DMS153 treated with DMSO at 0.1 percent for 48 hours (cell line): ENCODE results near the gene DHRS11.
"Not testable (repeated sequence)": the region's sequence is repeated elsewhere in the genome, so short reads cannot be mapped to it uniquely, and the experiment has no call there.

Source experiments
- DNase-seq: peaks from one replicate; lab custom pipeline; 2025; ENCODE audit not compliant: unreplicated experiment; lab: John Stamatoyannopoulos, UW

Gene DHRS11

DNA sequence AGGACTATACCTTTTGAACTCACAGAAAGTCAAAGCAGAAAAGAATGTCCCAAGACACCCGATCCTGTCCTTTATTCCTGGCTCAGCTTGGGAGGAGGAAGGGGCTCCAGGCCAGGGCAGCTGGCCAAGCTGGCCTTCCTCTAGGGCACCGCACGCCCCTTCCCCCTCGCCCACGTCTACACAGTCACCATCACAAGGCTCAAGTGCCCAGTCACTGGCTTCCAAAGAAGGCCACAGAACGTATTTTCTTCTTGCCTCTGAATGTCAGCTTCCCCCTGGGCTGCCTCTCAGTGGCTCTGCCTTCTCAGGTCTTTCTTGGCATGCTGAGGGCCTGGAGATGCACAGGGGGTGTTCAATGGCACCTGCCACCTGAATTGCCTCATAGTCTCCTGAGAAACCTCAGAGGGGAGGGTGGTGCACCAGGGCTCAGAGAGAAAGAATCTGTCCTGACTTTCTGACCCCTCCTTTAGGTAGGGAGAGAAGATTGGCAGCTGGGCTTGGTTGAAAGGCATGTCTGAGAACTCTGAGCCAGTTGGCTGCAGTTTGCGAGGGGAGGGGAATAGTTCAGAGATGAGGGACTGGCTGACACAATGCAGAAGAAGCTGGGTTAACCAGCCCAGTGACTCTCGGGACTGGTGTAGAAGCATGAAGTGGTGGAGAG, 2.1 kb downstream of the DHRS11 start:
- DNase-seq: no peak

DNA sequence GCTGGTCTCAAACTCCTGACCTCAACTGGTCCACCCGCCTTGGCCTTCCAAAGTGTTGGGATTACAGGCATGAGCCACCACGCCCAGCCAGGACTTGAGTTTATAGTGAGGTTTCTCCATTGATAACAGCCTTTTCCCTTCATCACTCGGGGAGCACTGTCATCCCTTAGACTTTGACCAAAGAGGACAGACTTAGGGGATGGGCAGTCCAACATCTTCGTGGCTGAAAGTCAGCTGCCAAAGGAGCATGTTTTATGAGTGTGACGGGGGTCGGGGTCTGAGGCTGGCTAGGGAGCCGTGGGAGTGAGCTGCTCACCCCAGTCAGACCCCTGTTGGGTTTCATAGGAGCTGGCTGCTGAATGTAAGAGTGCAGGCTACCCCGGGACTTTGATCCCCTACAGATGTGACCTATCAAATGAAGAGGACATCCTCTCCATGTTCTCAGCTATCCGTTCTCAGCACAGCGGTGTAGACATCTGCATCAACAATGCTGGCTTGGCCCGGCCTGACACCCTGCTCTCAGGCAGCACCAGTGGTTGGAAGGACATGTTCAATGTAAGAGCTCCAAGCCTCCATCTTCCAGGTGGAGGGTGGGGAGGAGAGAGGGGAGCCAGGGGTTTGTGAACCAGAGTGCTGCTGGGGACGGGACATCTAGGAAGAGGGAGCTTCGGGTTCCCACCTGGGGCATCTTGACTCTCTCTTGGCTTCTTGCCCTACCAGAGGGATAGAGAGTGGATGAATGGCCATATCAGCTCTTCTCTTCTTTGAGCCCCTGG, 3.1 kb downstream of the DHRS11 start:
- DNase-seq: no peak

DNA sequence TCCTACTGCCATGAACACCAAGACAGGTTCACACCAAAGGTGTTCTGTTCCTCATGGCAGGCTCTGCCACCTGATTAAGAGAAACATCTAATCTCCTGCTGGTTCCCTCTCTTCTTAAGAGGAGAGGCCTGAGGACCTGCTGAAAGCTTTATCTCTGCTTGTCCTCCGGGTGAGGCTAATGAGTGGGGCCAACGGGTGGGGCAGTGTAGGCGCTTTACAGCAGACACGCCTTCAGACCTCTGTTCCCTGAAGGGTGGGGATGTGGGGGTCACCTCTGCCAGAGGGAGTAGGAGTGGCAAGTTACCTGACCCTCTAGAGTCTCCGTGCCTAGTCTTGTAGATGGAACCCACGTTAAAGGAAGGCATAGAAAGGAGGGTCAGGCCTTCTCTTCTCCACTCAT, 5.5 kb downstream of the DHRS11 start:
- no peak for DNase-seq

DNA sequence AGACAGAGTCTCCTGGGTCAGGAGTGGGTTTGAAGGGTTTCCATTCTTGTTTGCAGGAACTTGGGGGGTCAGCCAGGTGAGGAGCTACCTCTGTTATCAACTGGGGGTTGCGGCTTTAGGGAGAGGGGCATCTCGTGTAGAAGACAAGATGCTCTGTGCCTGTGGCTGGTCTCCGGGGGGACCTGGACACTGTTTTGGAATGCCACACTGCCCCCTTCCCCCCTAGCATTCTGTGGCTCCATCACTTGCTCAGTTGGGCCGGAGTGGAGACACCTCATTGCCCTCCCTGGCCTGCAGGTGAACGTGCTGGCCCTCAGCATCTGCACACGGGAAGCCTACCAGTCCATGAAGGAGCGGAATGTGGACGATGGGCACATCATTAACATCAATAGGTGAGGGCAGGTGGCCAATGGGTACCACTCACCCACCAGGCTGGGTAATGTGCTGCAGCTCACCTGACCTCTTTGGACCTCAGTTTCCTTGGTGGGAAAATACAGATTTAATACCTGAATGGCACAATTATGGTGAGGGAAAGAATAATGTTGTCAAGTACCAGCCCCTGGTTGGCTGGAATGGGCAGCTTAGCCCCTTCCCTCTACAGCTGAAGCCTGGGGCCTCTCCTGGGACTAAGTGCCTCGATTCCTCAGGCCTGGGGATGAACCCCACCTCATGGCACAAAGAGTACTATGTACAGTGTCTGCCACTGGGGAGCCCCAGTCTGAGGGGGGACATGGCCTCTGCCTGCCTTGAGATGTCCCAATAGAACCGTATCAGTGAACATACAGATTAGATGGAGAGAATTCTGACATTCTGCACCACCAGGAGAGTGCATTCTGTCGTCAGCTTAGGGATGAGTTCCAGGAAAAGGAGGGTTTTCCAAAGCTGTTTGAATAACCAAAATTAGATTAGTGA, 6.4 kb downstream of the DHRS11 start:
- no peak for DNase-seq

DNA sequence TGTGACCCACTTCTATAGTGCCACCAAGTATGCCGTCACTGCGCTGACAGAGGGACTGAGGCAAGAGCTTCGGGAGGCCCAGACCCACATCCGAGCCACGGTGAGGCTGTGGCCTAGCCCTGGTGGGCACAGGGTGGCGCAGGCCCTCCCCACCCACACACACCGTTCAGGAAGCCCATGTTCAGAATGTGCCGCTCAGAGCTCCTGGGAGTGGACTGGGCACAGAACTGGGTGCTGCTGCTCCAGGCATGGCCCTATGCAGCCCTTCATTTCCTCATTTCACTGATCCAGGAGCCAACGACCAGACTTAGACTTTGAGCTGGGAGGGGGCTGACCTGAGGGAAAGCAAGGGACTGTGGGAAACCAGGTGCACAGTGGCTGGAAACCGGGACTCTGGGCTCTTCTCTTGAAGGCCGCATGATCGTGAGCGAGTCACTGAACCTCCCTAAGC, 7.3 kb downstream of the DHRS11 start:
- no peak for DNase-seq

DNA sequence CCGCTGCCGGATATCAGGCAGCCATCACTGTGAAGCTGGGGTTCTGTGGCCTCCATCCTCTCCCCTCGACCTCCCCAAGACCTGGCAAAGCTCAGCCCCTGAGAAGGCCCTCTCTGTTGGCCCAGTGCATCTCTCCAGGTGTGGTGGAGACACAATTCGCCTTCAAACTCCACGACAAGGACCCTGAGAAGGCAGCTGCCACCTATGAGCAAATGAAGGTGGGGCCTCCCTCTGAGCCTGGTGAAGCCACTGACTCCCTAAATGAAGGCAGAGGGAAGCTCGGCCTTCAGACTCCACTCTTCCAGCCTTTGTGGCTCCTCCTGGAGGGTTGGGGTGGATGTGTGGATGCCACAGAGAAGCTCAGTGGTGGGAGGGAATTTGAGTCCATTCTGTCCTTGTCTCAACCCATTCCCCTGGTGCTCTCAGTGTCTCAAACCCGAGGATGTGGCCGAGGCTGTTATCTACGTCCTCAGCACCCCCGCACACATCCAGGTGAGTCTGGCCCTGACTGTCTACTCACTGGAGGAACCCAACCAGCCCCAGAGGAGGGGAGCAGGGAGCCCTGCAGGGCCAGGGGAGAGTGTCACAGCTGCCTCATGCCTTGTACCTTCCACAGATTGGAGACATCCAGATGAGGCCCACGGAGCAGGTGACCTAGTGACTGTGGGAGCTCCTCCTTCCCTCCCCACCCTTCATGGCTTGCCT, 8.0 kb downstream of the DHRS11 start:
- DNase-seq: no peak

DNA sequence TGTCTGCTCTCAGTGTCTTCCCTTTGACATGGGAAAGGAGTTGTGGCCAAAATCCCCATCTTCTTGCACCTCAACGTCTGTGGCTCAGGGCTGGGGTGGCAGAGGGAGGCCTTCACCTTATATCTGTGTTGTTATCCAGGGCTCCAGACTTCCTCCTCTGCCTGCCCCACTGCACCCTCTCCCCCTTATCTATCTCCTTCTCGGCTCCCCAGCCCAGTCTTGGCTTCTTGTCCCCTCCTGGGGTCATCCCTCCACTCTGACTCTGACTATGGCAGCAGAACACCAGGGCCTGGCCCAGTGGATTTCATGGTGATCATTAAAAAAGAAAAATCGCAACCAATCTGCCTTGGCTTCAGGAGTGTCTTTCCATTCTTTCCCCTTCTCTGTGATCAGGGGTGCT, 8.8 kb downstream of the DHRS11 start:
- DNase-seq: no peak

DNA sequence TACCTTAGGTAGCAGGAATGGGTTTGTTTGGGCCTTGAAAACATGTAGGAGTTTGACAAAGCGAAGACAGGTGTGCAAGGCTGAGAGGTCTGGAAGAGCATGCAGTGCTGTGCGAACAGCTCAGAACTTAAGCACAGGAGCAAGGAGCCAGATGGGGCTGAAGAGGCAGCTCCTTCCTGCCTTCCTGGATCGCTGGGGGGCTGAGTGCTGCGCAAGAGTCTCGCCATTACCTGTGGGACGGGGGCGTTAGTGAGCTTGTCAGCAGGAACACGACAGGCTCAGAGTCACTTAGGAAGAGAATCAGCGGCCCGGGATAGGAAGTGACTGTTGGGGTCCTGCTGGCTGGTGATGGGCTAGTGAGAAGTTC, 9.2 kb downstream of the DHRS11 start:
- peak; percentile 7 for DNase-seq

DNA sequence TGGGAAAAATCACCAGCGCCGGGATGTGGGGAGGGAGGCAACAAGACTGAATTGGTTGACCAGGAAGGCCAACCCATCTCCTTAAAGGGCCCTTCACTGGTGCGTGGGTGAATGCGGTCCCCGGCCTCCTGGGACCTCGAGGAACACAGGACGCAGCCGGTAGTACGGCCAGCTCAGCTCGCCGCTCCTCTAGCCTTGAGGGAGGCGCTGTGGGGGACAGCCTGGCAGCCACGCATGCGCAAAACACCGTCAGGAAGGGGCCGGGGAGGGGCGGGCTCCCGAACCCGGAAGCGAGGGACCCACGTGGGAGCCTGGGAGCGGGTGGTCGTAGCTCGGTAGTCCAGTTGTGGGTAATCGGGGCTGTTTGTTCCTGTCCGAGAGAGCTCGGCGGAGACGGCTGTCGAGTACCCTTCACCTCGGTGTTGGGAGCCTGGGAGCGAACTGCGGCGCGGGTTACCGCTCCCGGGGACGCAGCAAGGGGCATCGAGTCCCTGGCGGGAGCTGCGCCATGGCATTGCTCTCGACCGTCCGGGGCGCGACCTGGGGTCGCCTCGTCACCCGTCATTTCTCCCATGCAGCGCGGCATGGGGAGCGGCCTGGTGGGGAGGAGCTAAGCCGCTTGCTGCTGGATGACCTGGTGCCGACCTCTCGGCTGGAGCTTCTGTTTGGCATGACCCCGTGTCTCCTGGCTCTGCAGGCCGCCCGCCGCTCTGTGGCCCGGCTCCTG, 9.8 kb downstream of the DHRS11 start, which contains the start of gene MRM1:
Gene MRM1 (plus strand): TSS at position 281 of the 727 bp plus-strand sequence. CDS start 228 bp downstream, at position 509.
- peak; percentile 59 for DNase-seq

DNA sequence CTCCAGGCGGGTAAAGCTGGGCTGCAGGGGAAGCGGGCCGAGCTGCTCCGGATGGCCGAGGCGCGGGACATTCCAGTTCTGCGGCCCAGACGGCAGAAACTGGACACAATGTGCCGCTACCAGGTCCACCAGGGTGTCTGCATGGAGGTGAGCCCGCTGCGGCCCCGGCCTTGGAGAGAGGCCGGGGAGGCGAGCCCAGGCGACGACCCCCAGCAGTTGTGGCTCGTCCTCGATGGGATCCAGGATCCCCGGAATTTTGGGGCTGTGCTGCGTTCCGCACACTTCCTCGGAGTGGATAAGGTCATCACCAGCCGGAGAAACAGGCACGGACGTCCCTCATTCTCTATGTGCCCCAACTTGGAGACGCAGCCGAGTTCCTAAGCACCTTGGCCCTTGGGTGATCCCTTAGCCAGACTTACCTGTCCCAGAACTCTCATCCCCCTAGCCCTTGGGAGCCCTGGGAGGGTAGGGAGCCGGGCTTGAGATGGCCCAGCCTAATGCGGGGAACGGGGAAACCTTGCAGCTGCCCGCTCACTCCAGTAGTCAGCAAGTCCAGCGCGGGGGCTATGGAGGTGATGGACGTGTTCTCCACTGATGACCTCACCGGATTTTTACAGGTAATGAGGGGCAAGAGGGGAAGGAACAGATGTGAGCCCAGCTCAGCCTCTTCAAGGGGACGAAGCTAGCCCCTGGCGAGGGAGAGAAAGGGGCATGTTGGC, 10.5 kb downstream of the DHRS11 start:
- no peak for DNase-seq

DNA sequence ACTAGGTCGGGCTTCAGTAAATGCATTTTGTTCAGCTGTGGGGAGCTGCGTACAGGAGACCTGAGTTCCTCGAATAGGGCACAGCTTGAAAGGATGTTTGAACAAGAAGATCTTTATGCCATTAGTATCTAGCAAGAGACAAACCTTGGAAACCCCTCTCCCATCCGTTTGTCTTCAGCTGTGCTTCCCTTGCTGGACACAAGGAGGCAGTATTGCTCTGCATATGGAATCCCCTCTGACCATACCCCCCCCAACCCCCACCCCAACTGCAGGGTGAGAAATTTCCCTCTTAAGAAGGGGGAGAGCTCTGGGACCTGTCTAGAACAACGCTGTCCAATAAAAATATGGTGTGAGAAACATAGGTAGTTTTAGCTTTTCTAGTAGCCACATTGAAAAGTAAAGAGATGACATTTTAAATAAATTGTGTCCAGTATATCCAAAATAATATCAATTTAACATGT, 11.3 kb downstream of the DHRS11 start:
- DNase-seq: peak; percentile 46

DNA sequence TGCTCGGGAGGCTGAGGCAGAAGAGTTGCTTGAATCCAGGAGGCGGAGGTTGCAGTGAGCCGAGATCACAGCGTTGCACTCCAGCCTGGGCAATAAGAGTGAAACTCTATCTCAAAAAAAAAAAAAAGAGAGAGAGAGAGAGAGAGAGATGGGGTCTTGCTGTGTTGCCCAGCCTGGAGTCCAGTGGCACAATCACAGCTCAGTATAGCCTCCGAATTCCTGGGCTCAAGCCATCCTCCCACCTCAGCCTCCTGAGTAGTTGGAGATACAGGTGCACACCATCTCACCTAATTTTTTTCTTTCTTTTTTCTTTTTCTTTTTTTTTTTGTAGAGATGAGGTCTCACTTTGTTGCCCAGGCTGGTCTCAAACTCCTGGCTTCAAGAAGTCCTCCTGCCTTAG, 13.3 kb downstream of the DHRS11 start:
- not testable (repeated sequence) for DNase-seq

DNA sequence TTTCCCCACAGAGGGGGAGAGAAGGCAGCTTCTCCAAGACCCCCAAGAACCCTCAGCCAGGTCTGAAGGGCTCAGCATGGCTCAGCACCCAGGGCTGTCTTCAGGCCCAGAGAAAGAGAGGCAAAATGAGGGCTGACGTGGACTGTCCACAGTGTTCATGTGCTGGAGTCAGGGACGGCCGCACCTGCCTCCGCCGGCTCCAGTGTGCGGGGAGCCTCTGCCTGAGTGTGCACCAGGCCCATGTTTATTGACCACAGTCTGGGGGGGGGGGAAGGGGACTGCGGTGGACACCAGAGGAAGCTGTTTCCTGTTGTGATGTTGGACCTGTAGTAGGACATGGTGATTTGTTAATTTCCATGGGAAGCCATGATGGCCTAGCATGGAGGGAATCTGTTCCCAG, 16.6 kb downstream of the DHRS11 start:
- DNase-seq: no peak

DNA sequence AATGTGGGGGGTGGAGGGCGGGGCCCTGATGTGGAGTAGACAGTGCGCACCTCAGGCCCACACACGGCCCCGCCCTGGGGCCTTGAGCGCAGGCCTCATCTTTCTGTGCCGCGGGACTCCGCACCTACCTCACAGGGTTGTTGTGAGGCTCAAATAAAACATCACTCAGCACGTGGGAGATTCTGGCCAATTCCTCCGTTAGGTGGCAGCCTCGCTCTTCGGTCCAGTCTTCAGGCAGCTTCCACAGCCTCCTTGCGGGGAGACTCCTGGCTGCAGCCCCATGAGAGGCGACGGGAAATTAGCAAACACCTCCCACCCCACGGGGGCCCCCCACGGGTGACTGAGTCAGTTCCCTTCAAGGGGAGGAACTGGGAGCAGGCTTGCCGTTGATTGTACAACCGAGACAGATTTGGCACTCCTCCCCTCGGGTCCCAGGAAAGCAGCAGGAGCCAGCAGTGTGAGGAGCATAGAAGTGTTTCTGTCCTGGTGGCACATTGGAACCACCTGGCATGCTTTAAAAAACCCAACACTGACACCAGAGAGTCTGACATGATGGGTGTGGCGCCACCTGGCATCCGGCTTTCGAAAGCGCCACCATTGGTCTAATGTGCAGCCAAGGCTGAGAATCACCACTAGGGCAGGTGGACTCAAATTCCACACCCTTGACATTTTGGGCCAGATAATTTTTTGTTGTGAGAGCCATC, 17.3 kb downstream of the DHRS11 start:
- peak; percentile 86 for DNase-seq

DNA sequence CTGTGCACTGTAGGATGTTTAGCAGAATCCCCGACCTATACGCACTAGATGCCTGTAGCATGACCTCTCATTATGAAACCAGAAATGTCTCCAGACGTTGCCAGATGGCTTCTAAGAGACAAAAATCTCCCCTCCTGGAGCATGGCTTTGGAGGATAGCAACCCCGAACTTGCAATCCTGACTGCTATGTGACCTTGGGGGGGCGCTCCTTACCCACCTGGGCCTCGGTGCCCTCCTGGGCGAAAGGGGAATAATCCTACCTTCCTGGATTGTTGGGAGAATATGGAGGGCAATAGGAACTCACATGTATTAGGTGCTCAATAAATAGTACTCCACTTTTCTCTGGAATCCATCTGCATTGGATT, 17.8 kb downstream of the DHRS11 start:
- DNase-seq: no peak

DNA sequence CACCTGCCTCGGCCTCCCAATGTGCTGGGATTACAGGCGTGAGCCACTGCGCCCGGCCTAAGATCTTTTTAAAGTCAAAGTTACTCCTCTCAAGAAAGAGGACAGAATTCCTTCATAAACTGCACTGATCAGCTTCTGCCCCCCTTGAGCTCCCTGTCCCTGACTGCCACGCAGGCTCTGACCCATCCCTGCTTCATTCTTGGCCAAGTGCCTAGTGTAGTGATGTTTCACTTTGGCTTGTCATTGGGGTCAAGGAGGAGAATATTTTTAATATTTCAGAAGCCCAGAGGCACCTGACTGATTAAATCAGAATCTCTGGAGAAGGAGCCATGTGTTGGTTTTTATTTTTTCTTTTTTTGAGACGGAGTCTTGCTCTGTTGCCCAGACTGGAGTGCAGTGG, 18.8 kb downstream of the DHRS11 start:
- DNase-seq: no peak

DNA sequence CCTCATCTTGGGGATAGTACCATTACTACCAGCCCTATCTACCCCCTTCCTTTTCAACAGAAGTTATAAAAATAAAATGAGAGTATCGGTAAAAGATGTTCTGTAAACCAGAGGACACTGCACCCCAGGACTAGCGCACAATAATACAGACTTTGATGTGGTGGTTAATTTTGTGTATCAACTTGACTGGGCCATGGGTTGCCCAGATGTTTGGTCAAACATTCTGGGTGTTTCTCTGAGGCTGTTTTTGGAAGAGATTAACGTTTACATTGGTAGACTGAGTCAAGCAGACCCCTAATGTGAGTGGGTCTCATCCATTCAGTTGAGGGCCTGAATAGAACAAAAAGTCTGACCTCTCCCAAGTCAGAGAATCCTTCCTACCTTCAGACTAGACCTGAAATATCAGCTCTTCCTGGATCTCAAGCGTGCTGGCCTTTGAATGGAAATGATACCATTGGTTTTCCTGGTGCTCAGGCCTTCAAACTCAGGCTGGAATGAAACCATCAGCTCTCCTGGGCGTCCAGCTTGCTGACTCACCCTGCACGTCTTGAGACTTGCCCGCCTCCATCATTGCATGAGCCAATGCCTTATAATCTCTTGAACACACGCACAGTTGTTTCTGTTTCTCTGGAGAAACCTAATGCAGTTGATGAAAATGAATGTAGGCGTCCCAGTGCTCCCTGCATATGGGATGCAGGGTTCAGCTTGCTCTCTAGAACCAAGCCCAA, 19.8 kb downstream of the DHRS11 start:
- DNase-seq: no peak

DNA sequence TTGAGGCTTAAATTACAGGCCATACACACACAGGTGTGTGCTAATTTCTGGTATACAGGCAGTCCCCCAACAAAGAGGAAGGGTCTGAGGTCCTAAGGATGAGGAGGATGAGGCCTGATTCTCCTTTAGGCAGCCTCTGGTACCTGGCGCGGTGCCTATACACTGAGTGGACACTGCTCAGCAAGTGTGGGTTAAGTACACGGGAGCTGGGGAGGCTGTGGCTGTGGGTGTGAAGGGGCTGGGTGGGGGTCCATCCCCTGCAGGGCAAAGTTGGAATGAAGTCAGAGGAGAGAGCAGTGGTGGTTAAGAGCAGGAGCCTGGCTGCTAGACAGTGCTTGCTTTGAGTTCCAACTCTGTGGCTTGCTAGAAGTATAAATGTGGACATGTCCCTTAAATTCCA, 20.6 kb downstream of the DHRS11 start:
- no peak for DNase-seq
